ENCODE data around the gene GRM7.

GRM7 gene

DNA sequence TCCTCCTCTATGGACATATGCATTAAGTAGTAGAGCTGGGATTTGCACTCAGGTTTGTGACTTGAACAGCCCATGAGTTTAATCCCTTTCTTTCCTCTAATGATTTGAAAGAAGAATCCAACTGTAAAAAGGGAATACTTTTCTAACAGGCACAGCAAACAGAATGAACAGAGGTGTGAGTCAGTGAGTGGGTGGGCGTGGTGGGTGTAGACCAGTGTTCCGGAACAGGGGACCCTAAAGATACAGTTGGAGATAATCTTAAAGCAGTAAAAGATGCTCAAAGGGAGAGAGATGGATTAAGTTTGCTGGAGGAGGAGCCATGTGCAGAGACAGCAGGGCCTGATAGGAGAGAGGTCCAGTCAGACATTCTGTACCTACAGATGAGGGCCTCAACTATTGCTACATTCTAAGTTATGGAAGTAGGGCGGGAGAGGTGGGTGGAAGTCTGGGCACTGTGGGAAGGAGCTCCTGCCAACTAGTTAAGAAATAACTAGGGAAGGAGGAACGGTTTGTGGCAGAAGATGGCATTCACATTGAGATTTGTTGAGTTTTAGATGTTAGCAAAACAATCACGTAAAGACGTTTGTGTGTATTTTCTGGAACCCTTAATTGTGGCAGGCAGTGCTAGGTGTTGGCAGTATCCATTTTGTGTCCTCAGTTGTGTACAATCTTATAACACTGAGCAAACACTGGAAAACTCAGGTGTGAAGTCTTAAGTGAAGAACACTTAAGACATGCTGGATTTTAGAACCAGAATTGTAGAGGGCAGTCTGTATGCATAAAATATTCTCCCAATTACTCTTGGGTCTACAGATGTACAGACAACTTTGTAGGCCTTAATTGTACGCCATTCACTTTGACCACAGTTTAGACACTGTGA, 511.0 kb downstream of the GRM7 start:
- no peaks in the 10 kb centered on the region for H3K27me3 ChIP-seq
- H3K4me2 ChIP-seq = no peak overlapping the region
- H3K9ac ChIP-seq = no peak overlapping the region
- peaks cover 13% of the 10 kb centered on the region for H3K4me1 ChIP-seq
- no peak overlapping the region for H3K27ac ChIP-seq
- H4K20me1 ChIP-seq = no peaks in the 10 kb centered on the region
- H3K4me3 ChIP-seq = no peak overlapping the region
- no peak for TF ChIP-seq Cebpa-rat (IDR thresholded peaks at IDR 0.05)
- no peaks in the 10 kb centered on the region for H3K36me3 ChIP-seq
- H3K9me3 ChIP-seq = no peaks in the 10 kb centered on the region

- Histone ChIP-seq H3K27me3 (no peaks in the 10 kb centered on the region), H3K27ac (no peak overlapping the region), H3K4me2 (no peak overlapping the region), H3K4me1 (no peaks in the 10 kb centered on the region), H4K20me1 (no peaks in the 10 kb centered on the region), H3K4me3 (no peak overlapping the region), H3K9me3 (no peaks in the 10 kb centered on the region), H3K9ac (no peak overlapping the region), H3K36me3 (no peaks in the 10 kb centered on the region)
- TF ChIP-seq Cebpa-rat (IDR thresholded peaks at IDR 0.05) = no peak
These were observed 516.2 kb downstream of the GRM7 start for GRCh38 chr3:7377103-7377502.

- H3K36me3 ChIP-seq = no peaks in the 10 kb centered on the region
- H3K9ac ChIP-seq = no peak overlapping the region
These were observed 520.8 kb downstream of the GRM7 start for GRCh38 chr3:7381741-7382140.

DNA sequence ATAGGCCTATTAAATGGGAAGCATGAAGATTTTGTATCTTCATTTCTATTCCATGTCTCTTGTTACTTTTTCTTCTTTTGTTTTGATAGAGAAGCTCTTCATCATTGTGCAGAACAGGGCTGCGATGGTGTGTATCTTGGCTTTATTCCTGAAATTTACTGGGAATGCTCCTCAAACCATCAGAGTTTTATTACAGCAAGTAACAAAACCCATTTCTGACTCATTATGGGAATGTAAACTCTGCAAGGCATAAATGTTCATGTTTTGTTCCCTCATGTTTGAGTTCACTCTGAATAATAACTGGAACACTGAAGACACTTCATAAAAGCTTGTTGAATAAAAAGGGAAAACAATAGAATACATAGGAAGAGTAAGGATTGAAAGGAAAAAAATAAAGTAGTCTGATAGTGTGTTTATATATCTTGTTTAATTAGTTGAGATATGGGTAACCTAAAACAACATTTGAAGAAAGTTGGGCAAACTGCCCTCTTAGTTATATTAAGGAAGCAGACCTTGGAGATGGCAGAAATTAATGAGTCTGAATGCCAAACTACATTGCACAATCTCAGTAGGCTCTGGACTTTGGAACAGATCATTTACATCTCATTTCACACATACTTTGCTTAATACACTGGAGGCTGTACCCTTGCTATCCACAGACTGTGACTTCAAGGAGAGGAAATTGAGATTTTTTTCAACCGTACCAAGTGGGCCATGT, 521.5 kb downstream of the GRM7 start:
- Histone ChIP-seq H3K4me3 (no peak overlapping the region), H3K4me2 (no peak overlapping the region), H3K27me3 (no peaks in the 10 kb centered on the region), H3K4me1 (no peaks in the 10 kb centered on the region), H4K20me1 (no peaks in the 10 kb centered on the region), H3K9ac (no peak overlapping the region), H3K9me3 (no peaks in the 10 kb centered on the region), H3K27ac (no peak overlapping the region), H3K36me3 (no peaks in the 10 kb centered on the region)
- TF ChIP-seq Cebpa-rat (IDR thresholded peaks at IDR 0.05) = no peak

More at GRCh38 chr3:7381741-7382140, 520.8 kb downstream of the GRM7 start:
- no peaks in the 10 kb centered on the region for H4K20me1 ChIP-seq
- no peaks in the 10 kb centered on the region for H3K27me3 ChIP-seq
- H3K9me3 ChIP-seq = no peaks in the 10 kb centered on the region
- H3K4me2 ChIP-seq = no peak overlapping the region
- no peaks in the 10 kb centered on the region for H3K4me1 ChIP-seq
- no peak overlapping the region for H3K4me3 ChIP-seq
- H3K27ac ChIP-seq = no peak overlapping the region
- TF ChIP-seq Cebpa-rat (IDR thresholded peaks at IDR 0.05) = no peak

DNA sequence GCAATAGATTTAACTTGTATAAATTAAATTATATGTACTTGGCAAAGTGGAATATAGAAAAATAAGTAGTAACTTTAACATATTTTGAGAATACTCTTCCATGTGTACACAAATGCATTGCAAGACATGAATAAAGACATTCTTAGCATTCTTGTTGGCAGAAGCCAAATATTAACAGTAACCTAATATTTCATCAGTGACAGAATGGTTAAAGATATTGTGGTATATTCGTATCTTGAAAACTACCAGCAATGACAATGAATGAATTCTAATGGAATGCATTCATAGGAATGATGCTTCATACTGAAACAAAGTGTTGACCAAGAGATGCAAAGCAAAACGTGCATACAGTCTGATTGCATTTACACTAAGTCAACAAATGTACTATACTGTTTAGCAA, 524.7 kb downstream of the GRM7 start:
- Histone ChIP-seq H3K4me1 (no peaks in the 10 kb centered on the region), H3K27ac (no peak overlapping the region), H3K4me3 (no peak overlapping the region), H3K36me3 (no peaks in the 10 kb centered on the region), H3K9ac (no peak overlapping the region), H3K9me3 (no peaks in the 10 kb centered on the region), H3K4me2 (no peak overlapping the region), H3K27me3 (no peaks in the 10 kb centered on the region), H4K20me1 (no peaks in the 10 kb centered on the region)
- no peak for TF ChIP-seq Cebpa-rat (IDR thresholded peaks at IDR 0.05)

DNA sequence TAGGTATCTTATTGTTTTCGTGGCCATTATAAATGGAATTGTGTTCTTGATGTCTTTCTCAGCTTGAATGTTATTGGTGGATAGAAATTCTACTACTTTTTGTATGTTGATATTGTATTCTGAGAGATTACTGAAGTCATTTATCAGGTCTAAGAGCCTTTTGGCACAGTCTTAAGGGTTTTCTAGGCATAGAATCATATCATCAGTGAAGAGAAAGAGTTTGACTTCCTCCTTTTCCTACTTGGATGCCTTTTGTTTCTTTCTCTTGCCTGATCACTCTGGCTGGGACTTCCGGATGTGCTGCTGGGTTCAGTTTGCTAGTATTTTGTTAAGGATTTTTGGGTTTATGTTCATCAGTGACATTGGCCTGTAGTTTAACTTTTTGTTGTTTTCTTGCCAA, 527.1 kb downstream of the GRM7 start:
- Histone ChIP-seq H3K4me2 (no peak overlapping the region), H3K4me3 (no peak overlapping the region), H3K27ac (no peak overlapping the region), H3K9me3 (no peaks in the 10 kb centered on the region), H3K4me1 (no peaks in the 10 kb centered on the region), H3K9ac (no peak overlapping the region), H3K27me3 (no peaks in the 10 kb centered on the region), H3K36me3 (no peaks in the 10 kb centered on the region), H4K20me1 (no peaks in the 10 kb centered on the region)
- TF ChIP-seq Cebpa-rat (IDR thresholded peaks at IDR 0.05) = no peak

GRCh38 chr3:7392206-7392605, 531.3 kb downstream of the GRM7 start:
- Histone ChIP-seq H3K36me3 (no peaks in the 10 kb centered on the region), H4K20me1 (no peaks in the 10 kb centered on the region)
- TF ChIP-seq Cebpa-rat (IDR thresholded peaks at IDR 0.05) = no peak

DNA sequence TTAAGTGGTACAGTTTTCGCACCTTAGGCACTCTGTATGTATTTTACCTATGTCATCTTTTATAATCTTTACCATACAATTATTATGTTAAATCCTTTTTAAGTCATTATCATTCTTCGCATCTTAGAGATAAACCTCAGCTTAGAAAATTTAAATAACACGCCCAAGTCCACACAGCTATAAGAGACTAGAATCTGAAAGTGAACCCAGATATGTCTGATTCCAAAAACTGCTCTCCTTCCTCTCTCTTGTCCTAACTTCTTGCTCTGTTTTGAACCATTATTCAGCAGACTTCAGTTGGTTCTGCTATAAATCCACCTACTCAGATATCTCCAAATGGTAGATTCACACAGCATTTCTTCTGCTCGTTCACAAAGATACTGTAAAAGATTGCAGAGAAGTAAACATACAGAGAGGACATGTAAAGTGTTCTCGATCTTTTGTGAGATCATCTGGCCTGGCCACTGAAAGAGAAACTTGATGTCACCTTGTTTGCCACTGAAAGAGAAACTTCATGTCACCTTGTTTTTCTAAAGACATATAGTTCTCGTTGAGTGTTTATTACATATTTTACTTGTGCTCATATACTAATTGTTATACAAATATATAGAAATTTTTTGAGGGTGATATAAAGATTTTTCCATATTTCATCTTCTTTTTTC, 533.2 kb downstream of the GRM7 start:
- Histone ChIP-seq H3K36me3 (no peaks in the 10 kb centered on the region), H3K9me3 (no peaks in the 10 kb centered on the region), H3K9ac (no peak overlapping the region), H3K27me3 (no peaks in the 10 kb centered on the region), H3K4me2 (no peak overlapping the region), H4K20me1 (no peaks in the 10 kb centered on the region), H3K4me3 (no peak overlapping the region), H3K27ac (no peak overlapping the region), H3K4me1 (no peaks in the 10 kb centered on the region)
- TF ChIP-seq Cebpa-rat (IDR thresholded peaks at IDR 0.05) = no peak

More at GRCh38 chr3:7392206-7392605, 531.3 kb downstream of the GRM7 start:
- Histone ChIP-seq H3K27me3 (no peaks in the 10 kb centered on the region), H3K9ac (no peak overlapping the region), H3K27ac (no peak overlapping the region), H3K9me3 (no peaks in the 10 kb centered on the region), H3K4me2 (no peak overlapping the region), H3K4me1 (no peaks in the 10 kb centered on the region), H3K4me3 (no peak overlapping the region)

DNA sequence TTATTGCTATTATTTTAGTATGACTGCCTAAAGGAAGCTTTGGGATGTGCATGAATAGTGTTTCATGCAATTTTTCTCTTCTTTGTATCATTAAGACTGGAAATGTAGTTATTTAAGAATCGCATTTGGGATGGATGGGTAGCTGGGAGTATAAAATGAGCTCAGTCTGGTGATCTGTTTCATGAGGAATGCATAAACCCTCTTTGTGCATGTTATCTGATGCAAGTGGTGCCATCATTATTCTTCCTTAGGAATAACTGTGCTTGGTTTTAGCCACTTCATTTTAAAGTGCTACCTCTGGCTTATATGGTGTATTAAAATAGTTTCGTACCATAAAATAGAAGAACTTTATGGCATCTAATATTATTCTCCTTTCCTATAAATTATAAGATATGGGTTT, 535.6 kb downstream of the GRM7 start:
- H4K20me1 ChIP-seq = no peaks in the 10 kb centered on the region
- TF ChIP-seq Cebpa-rat (IDR thresholded peaks at IDR 0.05) = no peak
- no peaks in the 10 kb centered on the region for H3K4me1 ChIP-seq
- no peaks in the 10 kb centered on the region for H3K36me3 ChIP-seq
- no peak overlapping the region for H3K9ac ChIP-seq
- H3K27me3 ChIP-seq = no peaks in the 10 kb centered on the region
- H3K9me3 ChIP-seq = no peaks in the 10 kb centered on the region
- no peak overlapping the region for H3K27ac ChIP-seq
- no peak overlapping the region for H3K4me3 ChIP-seq
- H3K4me2 ChIP-seq = no peak overlapping the region

- no peak for TF ChIP-seq Cebpa-rat (IDR thresholded peaks at IDR 0.05)
- Histone ChIP-seq H3K4me2 (no peak overlapping the region), H3K27ac (no peak overlapping the region), H3K9ac (no peak overlapping the region), H3K27me3 (no peaks in the 10 kb centered on the region), H3K4me3 (no peak overlapping the region), H3K4me1 (no peaks in the 10 kb centered on the region), H4K20me1 (no peaks in the 10 kb centered on the region), H3K9me3 (no peaks in the 10 kb centered on the region), H3K36me3 (no peaks in the 10 kb centered on the region)
These were observed 536.2 kb downstream of the GRM7 start for GRCh38 chr3:7397097-7397496.

All from BLaER1 (cell line).